ENCODE data around the gene CDC73.

- no peak for TF ChIP-seq POLR2A (IDR thresholded peaks at IDR 0.05)
- TF ChIP-seq CTCF (IDR thresholded peaks at IDR 0.05): no peak
Observed at GRCh38 chr1:193087893-193088292, 33.9 kb upstream of the CDC73 start.

All from heart left ventricle (tissue), 13 donors.